ENCODE results near the gene LUC7L2.
"Not testable (repeated sequence)": the region's sequence is repeated elsewhere in the genome, so short reads cannot be mapped to it uniquely, and the experiment has no call there.

Gene LUC7L2

DNA sequence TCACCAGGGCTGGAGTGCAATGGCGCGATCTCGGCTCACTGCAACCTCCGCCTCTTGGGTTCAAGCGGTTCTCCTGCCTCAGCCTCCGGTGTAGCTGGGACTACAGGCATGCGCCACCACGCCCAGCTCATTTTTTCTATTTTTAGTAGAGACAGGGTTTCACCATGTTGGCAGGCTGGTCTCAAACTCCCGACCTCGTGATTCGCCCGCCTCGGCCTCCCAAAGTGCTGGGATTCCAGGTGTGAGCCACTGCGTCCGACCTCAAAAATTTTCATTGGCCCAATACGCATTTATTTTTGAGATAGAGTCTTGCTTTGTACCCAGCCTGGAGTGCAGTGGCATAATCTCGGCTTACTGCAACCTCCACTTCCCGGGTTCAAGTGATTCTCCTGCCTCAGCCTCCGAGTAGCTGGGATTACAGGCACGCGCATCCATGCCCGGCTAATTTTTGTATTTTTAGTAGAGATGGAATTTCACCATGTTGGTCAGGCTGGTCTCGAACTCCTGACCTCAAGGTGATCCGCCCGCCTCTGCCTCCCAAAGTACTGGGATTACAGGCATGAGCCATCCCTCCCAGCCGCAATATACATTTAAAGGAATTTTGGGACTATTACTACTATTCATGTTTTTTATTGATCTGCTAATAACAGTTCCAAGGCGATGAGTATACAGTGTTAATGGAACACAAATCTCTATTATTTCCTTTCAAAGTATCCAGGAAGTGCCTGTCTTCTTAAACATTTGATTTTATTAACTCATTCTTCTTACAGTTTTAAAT is 1.8 kb upstream of the LUC7L2 start:
- DNase-seq, result not testable (repeated sequence)

DNA sequence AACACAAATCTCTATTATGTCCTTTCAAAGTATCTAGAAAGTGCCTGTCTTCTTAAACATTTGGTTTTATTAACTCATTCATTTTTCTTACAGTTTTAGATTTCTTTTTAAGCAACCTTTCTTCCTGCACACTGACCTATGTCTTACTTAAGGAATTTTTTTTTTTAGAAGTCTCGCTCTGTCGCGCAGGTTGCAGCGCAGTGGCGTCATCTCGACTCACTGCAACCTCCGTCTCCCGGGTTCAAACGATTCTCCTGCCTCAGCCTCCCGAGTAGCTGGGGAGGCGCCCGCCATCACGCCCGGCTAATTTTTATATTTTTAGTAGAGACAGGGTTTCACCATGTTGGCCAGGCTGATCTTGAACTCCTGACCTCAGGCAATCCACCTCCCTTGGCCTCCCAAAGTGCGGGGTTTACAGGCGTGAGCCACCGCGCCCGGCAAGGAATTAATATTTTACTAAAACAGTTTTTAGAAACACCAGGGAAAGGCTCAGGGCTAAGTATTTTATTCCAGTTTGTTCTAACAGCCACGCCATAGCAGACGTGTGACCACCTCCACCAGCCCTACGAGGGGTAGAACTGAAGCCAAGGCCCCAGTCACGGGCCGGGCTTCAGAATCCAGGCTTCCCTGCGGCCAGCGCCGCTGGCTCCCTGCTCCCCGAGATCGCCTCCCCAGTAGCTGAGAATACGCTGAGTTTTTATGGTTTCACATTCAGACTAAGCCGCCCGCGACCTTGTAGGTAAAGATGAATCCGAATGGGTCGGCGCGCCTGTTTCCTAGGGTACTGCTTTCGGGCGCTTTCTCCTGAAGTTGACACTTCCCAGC is 941 bp upstream of the LUC7L2 start:
- DNase-seq, result peak; percentile 55

DNA sequence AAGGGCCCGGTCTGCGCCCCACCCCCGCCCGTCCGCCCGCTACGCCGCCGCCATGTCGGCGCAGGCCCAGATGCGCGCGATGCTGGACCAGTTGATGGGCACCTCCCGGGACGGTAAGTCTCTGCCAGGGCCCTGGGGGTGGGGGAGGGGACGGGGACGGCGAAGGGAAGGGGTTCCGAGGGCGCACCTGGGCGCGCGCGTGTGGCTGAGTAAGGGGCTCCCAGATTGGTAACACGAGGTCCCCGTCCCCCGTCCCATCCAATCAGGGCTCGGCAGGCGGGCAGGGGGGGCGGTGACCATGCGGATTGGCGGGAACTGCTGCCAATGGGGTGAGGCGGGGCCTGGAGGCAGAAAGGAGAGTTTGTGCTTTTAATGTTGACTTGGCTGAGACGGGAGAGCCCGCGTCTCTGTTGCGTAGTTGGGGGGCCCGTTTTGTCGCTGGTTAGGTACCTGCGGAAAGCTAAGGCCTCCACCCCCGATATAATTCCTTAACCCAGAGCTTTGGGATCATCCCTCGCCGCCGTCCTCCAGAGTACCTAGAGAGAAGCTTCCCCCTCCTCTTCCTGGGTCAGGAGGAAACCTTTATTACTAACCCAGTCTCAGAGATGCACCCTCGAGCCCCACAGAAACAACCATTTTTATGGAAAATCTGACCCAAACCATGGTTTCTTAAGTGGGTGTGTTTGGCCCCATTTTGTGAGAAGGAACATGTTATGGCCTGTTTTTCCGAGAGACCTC is 685 bp downstream of the LUC7L2 start:
- DNase-seq, result peak; percentile 95

DNA sequence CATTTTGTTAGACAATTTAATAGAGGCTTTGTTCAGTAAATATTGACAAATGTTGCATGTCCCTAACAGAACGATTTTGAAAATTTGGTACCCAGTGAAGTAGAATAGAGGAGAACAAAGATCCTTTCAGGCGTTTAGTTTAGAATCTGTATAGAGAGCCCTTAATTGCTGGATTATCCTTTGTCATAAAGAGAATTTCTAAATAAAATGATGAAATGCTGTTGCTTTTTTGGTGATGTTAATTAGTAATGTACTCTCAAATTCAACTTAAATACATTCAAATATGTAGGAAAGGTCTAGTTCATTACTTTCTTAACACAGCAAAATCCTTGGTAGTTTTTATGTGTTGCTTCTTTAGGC is 1.2 kb downstream of the LUC7L2 start:
- DNase-seq, result no peak

DNA sequence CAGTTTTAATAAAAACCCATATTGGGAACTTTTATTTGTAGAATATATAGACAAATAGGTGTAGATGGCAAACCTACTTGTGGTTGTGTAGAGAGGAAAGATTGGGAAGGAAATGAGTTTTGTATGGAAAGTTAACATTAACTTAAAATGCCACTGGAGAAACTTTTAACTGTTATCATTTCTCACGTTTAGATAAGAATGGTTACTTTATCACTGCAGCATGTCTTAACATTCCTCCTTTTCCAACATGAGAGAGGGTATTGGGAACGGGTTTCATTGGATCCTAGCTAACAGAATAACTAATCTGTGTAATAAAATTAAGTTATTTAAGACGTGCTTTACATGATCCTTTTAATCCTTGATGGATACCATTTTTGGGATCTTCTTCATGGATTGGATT is 1.8 kb downstream of the LUC7L2 start:
- DNase-seq, result no peak

DNA sequence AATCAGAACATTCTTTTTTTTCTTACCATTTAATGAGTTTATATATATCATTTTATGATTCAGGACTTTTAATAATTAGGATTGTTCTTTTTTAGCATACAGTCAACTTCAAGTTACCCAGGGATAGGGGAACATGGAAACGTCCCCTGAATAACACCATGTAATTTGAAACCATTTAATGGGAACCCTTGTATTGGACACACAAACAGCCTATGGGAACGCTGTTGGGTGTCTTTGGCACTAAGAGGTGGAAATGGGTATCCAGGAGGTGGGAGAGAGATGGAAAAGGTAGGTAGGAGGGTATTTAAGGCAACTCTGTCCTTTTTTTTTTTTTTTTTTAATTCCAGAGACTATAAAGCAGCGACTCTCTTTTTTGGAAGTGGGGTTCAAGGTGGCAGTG is 2.6 kb downstream of the LUC7L2 start:
- DNase-seq, result peak; percentile 25

DNA sequence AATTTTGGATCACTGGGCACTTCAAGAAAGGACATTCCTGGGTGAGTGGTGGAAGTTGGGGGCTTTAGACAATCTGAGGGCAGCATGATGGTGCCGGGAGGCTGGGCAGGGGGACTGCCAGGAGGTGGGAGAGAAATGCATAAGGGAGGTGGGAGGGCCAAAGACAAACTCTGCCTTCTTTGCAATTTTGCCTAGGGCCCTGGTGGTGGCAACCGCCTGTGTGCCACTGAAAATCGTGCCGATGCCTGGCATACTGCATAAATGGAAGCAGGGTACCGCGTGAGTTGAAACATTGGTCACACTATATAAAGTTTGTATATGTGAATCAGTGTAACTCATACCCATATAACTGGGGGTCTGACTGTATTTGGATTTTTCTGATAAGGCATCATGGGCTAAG is 3.3 kb downstream of the LUC7L2 start:
- DNase-seq, result no peak

DNA sequence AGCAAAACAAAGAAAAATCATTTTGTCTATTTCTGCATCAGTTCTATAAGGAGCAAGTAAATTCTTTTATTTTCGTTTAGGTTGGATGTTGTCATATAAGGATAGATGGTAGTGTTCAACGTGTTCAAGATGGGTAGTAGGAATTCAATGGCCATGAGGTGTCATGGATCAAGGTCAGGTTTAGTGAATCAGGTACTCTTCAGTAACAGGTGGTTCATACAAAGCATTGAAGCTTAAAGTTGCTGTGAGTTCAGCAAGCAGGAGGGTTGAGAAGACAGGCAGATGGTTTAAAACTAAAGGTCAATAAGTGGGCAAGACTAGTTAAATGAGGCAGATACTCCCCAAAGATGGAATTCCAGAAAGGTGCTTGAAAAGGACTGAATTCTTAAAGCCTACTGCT is 5.6 kb downstream of the LUC7L2 start:
- DNase-seq, result no peak

DNA sequence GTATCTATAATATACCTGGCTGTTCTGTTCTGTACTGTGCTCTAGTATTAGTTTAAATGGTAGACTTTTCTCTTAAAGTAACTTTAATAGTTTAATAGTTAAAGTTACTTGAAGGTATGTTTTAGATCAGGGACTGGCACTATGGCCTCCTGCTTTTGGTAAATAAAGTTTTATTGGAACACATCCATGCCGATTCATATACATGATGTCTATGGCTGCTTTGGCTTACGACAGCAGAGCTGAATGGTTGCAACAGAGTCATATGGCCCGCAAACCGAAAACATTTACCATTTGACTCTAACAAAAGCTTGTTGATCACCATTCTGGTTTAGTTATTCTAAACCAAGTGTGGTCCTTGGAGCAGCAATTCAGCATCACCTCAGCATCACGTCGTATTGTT is 6.7 kb downstream of the LUC7L2 start:
- DNase-seq, result no peak

DNA sequence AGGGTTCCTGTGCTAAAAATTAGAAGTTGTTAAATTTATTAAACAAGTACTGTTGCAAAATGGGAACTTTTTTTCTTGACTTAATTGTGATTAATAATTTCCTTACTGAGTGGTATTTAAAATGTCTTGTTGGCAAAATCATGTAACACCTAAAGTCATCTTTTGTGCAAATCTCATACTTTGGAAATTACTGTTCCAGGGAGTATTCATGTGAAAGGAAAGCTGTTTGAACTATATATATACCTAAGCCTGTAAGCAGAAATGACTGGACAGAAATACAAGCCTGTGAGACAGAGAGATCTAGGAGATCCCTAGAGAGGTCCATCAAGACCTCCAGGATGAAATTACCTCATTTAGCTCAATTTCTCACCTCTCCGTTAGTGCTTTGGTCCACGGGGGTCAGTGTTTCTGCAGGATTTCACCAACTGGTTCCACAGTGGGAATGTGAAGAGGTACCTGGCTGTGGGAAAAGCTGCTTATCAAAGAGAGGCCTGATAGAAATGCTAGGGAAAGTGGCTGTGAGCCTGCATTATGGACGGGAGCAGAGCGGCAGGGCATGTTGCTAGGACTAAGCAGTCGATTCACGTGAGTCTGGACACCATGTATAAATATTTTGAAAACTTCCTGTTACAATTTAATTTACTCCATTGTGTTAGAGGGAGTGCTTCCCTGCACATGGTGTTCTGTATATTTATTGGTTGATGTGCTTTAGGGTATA is 7.9 kb downstream of the LUC7L2 start:
- DNase-seq, result no peak

DNA sequence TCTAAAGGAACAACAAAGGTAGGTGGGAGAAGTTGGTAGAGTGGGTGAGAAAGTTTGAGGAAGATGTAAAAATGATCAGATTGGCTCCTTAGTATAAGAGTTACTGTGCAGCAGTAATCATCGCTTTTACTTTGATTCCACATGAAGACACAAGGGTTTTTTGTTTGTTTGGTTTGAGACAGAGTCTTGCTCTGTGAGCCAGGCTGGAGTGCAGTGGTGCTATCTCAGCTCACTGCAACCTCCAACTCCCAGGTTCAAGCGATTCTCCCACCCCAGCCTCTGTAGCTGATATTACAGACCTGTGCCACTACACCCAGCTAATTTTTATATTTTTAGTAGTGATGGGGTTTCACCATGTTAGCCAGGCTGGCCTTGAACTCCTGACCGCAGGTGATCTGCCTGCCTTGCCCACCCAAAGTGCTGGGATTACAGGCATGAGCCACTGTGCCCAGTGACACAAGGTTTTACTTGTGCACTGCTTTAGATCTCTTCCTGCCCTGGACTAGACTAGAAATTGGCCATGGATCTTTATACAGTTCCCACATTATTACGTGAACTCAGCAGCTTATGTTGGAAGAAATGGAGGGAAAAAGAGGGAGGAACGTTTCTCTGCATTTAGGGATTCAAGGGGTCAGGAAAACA is 10.7 kb downstream of the LUC7L2 start:
- no peak for DNase-seq

DNA sequence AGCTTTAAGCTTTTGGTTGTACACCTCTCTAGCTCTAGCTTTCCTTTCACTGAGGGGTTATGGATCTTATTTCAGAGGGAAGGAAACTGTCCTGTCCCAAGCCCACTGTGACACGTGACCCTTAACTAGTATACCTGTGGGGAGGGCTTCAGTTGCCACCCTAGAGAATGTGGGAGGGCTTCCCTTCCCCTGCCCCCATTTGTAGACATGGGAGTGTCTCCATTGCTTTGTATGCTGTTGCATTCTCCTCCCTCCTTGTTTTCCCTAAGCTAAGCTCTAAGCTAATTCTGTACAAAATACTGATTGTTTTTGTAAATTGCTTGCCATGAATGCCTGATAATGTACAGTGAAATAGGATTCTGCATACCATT is 11.2 kb downstream of the LUC7L2 start:
- no peak for DNase-seq

DNA sequence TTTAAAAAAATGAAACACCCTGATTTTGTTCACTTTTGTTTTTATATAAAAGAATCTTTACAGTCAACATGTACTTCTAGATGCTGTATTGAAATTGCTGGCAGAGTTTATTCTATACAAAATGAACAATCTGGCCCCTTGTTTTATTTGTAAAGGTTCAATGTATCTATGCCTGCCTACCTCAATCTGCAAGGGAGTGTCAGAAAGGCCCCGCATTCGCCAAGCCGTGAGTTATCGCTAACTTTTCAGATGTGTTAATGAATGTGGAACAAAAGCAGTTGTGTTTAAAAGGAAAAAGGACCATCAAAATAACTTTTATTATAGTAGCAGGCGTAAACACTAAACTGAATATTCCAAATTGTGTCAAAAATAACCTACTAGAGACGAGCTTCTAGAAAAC is 14.6 kb downstream of the LUC7L2 start:
- no peak for DNase-seq

DNA sequence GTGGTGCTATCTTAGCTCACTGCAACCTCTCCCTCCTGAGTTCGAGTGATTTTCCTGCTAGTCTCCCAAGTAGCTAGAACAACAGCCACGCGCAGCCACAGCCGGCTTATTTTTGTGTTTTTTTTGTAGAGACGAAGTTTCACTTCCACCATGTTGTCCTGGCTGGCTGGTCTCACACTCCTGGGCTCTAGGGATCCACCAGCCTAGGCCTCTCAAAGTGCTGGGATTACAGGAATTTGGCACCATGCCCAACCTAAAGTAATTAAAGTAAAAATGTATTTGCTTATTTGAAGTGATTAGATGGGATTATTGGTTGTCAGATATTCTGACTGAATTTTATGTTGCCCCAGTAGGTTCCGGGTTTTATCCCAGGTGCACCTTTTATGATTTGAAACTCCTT is 22.7 kb downstream of the LUC7L2 start:
- DNase-seq, result no peak

DNA sequence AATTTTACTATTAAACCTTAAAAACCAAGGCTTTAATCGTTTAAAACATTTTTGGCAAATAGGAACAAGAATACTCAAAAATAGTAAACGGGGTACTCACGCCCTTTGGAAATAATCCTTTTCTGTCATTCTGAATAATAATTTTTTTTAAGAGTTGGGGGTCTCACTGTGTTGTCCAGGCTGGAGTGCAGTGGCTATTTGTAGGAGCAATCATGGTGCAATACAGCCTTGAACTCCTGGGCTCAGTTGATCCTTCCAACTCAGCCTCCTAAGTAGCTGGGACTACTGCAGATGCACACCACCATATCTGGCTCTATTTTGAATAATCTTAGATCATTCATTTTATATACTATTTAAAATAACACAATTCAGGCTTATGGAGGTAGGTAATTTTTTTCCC is 24.9 kb downstream of the LUC7L2 start:
- no peak for DNase-seq

DNA sequence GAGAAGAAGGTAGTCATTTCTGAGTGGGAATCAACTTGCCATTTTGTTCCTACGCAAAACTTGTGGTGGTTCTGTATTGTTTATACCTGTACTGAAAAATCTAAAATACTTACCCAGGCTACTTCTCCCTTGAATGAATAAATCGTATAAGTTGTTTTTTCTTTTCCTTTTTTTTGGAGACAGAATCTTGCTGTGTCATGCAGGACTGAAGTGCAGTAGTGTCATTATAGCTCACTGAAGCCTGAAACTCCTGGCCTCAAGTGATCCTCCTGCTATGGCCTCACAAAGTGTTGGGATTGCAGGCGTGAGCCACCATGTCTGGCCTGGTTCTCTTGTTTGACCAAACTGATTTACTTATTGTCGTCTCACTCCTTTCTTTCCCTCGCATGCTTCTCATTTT is 27.9 kb downstream of the LUC7L2 start:
- no peak for DNase-seq

DNA sequence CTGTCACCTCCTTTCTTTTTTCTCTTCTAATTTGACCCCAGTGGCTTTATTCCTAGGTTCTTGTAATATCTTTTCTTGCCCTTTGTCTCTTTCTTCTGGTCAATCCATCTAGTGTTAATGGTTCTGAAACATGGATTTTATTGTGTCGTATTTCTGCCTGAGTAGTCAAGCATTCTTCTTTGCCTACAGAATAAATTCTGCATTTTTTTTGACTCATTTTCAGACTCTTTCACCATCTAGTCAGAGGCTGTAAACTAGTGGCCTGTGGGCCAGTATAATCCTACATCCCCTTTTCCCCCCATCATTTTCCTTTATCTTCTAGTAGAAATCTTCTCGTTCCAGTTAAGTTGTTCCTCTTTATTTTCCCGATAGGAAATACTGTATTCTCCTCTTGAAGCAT is 29.4 kb downstream of the LUC7L2 start:
- no peak for DNase-seq

DNA sequence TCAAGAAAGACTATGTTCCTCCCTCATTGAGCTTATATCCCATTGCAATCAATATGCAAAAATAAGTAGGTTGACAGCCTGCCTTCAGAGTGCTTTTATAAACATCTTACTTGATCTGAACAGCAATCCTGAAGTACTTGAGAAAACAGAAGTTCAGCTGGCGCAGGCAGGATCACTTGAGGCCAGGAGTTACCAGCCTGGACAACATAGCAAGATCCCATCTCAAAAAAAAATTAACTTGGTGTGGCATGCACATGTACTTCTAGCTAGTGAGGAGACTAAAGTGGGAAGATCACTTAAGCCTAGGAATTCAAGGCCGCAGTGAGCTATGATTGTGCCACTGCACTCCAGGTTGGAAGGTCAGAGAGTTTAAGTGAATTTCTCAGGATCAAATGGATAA is 30.1 kb downstream of the LUC7L2 start:
- no peak for DNase-seq

DNA sequence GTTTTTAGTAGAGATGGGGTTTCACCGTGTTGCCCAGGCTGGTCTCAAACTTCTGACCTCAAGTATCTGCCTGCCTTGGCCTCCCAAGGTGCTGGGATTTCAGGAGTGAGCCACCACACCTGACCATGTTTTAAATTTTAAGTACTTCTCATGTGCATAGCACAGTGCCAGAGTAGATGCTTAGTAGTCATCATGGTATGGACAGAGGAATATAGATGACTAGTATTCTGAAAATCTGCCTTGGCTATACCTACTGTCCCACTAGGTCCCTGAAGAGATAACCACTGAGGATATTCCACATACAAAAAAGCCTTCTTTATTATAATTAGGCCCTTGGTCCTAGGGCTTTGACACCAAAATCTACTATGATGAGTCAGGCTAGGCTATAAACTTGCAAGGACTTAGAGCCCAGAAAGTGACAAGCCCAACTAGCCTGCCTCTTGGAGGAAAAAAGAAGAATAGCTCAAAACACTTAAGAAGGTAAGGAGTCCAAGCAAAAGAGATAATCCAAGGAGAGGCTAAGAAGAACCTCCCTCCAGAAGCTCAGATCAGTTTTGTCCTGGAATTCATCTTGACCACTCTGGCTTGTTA is 34.0 kb downstream of the LUC7L2 start:
- DNase-seq, result no peak

DNA sequence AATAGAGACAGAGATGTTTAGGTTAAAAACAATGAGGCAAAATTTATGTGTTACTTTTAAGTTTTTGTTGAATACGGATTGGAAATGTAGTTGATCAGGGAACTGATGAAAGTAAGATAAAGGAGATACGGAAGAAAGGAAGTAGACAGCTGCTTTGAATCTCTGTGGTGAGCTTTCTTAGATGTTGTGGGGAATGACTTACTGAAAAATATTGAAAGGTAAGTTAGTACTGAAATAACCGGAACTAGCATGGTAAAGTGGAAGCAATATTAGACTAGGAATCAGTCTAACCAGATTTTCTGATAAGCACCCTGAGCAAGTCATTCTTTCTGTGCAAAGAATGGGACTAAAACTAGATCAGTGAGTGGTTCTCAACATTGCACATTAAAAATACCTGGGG is 34.8 kb downstream of the LUC7L2 start:
- no peak for DNase-seq

DNA sequence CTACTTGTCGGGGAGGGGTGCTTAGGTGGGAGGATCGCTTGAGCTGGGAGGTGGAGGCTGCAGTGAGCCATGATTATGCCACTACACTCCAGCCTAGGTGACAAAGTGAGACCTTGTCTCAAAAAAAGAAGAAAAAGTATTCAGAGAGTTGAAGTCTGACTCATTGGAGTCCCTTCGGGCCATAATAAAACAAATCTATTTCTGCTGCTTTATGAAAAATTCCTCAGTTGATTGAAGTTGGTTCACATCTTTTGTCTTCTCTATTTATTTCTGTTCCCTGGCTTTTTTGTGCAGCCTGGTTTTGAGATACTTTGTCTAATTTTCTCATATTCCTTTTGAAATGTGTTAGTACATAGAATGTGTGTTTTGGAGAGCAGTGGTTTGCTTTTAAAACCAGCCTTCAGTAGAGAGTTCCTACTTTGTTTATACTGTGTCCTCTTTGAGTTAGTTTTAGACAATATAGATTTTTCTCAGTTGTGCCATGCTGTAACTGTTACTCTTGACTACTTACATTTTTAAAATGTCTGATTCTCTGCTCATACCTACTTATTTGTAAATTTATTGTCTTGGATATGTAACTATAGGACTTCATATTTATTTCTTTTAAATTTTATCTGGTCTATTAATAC is 36.7 kb downstream of the LUC7L2 start:
- no peak for DNase-seq

DNA sequence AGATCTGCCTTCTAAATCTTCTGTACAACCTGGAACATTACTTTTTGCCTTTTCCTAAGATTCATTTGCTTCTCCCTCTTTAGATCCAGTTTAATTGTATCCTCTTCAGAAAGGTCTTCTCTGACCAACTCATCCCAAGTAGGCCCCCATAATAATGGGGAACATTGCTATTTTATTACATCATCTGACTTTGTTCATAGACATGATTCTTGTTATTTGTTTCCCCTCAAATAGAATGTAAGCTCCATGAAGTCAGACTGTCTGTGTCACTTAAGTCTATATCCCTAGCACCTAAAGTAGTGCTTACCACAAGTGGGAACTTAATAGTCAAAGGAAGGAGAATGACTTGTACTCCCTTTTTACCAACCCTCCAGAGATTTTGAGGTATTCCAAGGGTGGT is 37.5 kb downstream of the LUC7L2 start:
- no peak for DNase-seq

Data from DMS79 treated with DMSO at 0.1 percent for 48 hours (cell line).